ENCODE data around the gene MXRA8.
"Not testable (repeated sequence)": the region's sequence is repeated elsewhere in the genome, so short reads cannot be mapped to it uniquely, and the experiment has no call there.

The MXRA8 gene

DNA sequence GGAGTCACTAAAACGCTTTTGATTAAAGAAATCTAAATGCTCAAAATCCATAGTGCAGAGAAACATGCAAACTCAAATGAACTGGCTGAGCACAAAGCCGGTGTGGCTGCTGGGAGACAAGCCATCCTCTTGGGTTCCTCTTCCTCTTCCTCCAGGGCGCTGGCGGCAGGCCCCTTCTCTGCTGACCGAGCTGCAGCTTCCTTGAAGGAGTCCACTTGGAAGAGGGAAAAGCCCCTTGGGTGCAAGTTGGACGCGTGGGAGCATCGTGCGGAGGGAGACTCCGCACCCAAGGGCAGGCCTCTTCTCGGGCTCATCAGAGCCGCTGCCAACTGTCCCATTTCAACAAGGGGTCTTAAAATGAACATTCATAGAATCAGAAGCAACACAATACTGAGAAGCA, 32.9 kb upstream of the MXRA8 start:
- no peak for DNase-seq (ENCODE audit: low spot score)

- DNase-seq (ENCODE audit: low spot score) = no peak
Observed at GRCh38 chr1:1390675-1391074, 32.3 kb upstream of the MXRA8 start.

DNA sequence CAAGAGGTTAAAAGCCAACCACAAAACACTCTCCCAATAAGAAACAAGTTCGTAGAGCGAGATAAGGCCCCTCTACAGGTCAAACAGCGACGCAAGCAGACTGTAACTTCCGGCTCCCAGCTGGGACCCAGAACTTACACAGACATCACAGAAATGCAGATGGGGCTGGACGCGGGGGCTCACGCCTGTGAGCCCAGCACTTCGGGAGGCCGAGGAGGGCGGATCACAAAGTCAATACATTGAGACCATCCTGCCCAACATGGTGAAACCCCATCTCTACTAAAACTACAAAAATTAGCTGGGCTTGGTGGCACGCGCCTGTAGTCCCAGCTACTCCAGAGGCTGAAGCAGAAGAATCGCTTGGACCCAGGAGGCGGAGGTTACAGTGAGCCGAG, 29.7 kb upstream of the MXRA8 start:
- DNase-seq (ENCODE audit: low spot score) = no peak

DNA sequence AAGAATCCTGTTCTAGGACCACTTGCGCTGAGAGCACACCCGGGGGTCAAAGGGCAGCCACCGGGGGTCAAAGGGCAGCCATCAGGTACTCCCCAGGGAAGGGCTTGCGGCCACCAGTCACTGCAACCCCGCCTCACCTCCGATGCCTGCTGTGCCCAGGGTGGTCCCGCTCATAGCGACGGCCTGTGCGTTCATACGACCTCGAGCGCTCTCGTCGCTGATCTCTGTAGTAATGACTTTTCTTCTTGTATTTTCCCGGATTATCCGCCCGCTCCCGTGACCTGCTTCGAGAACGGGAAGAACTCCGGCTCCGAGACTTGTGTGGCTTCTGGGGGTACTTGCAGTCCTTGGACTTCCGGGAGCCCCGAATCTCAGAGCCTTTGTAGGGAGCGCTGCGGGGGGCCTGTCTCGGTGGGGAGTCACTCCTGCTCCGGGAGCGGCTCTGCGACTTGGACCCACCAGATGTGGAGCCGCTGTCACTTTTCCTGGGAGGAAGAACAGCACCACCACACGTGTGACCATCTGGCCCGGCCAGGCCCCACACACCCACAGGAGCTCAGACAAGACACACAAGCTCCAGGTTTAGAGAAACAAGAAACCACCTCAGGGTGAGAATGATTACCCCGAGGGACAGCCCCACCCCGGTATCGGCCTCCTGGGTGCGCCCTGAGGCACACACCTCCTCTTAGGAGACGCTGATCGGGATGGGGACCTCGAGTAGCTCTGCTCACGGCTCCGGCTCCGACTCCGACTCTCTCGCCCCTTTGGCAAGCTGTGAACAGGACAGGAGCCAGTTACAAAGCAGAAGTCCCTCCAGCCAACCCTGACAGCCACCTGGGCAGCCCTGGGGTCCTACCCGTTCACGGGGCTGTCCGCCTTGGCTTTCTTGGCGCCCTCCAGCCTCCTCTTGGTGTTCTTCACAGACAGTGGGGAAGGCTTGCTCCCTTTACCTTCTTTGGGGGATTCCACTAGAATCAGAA, 29.0 kb upstream of the MXRA8 start:
- DNase-seq (ENCODE audit: low spot score) = no peak

DNA sequence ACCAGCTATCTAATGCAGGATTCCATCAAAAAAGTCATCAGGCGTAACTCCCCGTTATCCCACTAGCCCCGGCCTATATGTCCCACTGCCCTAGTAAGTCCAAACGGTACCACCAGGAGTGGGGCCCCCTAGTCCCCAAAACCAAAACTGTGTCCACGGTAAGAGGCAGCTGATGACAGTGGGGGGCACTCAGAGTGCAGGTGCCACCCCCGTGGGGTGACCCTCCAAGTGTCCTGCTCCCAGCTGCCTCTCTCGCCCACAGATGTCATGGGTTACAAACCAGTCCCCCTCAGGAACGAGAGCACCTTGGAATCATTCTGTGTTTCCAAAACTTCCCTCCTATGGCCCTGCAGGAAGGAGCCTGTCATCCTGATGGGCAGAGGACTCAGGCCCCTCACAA, 27.6 kb upstream of the MXRA8 start:
- DNase-seq (ENCODE audit: low spot score) = no peak

- not testable (repeated sequence) for DNase-seq (ENCODE audit: low spot score)
Observed at GRCh38 chr1:1385339-1385738, 27.0 kb upstream of the MXRA8 start.

DNA sequence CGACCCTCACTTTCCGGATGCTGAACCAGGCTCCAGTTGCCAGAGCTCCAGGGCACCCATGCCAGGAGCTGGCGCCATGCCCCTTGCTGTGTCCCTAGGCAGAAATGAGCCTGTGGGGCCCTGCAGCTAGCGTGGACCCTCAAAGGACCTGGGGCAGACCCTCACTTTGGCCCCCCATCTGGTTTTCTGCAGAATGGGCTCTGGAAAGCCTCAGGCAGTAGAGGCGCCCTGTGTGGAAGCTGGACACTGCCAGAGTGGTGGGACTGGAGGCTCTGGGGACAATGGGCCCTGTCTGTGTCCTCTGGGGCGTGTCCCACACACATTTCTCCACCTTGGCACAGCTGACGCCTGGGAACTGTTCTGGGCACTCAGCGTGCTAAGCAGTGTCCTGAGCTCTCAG, 22.9 kb upstream of the MXRA8 start:
- no peak for DNase-seq (ENCODE audit: low spot score)

GRCh38 chr1:1380860-1381259, 22.5 kb upstream of the MXRA8 start:
- DNase-seq (ENCODE audit: low spot score) = no peak

- DNase-seq (ENCODE audit: low spot score) = no peak
Observed at GRCh38 chr1:1377540-1378205, 19.3 kb upstream of the MXRA8 start.

- DNase-seq (ENCODE audit: low spot score) = no peak
Observed at GRCh38 chr1:1376551-1377226, 18.3 kb upstream of the MXRA8 start.

DNA sequence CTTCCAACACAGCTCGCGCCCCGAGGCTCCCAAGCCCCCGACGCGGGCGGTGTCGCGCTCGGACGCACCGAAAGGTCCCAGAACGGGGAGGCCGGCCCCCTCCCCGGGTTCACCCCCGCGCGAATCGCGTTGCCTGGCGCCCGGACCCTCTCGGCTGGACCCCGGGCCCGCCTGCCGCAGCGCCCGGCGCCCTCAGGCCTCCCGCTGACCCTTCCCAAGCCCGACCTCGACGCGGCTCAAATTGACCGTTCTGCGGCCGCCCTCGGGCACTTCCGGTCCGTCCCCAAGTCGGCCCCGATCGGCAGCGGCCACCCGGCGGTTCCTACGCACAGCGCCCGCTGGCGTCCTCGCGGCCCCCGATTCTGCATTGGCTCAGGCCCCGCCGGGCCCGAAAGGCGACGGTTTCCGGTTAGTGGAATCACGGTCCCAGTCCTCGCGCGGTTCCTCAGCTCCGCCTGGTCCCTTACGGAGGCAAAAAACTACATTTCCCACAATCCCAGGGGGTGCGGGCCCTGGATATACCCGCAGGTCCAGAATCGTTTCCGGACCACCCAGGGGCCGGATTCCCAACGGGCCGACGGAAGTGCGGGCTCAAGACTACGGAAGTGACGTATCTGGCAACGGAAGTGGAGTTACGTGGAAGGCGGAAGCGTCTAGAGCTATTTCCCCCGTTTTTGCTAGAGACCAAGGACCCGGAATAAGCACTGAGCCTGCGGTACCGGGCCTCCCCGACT, 16.7 kb upstream of the MXRA8 start, which contains the start of gene AURKAIP1:
Gene AURKAIP1 (minus strand): TSS at position 279 of the 734 bp plus-strand sequence. CDS start 451 bp downstream, outside the sequence.
- DNase-seq (ENCODE audit: low spot score) = peak; percentile 98

DNA sequence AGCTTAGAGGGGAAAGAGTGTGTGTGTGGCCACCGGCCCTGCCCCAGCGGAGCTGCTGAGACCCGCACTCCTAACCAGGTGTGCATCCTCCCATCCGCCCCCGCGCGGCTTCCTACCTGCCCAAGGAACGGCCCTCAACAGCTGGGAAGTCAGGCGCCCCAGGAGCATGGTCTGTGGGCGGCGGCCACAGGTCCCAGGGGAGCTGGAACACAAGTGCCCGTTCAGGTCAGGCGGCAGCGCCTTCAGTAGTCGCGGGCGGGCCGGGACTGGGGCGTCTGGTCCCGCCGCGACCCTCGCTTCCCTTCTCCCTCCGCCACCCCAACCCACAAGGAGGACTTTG, 16.2 kb upstream of the MXRA8 start:
- no peak for DNase-seq (ENCODE audit: low spot score)

- DNase-seq (ENCODE audit: low spot score) = no peak
Observed at GRCh38 chr1:1373815-1374588, 15.6 kb upstream of the MXRA8 start.

- DNase-seq (ENCODE audit: low spot score) = no peak
Observed at GRCh38 chr1:1373051-1373814, 14.9 kb upstream of the MXRA8 start.

DNA sequence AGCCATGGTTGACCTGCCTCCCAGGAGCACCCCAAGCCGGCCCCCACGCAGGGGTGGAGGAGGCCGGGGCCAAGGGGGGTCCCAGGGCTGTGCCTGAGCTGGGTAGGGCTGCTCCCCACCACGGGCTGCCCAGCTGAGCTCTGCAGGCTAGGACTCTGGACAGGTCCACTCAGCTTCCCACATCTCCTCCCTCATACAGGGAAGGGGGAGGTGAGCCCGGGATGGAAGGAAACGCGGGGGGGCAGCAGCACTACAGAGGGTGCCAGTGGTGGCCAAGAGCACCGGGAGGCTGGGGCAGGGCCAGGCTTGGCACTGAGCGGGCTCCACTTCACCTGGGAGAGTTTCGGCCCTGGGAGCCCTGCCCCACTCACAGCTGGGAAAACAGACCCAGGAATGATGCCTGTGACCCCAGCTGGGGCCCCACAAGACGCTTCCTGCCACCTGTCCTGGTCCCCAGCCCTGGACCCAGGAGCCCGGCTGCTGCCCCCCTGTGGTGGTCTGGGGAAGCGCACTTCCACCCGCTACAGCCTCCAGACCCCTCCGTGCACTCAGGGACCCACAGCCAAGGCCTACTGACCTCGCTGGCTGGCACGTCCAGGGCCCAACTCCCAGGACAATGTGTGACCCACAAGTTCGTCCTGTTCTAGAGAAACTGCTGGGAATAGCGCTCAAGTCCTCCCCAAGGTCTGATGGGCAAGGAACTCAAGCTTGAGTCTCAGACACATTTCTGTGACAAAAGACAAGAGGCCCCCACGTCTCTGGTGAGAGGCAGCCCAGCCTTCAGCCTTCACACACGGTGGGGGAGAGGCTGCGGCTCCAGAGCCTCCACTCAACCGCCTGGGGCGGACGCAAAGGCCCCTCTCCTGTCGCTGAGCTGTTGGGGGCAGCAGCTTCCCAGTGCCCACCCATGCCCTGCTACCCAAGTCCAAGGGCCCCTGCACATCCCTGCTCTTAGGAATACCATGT, 13.7 kb upstream of the MXRA8 start:
- DNase-seq (ENCODE audit: low spot score) = peak; percentile 96

- DNase-seq (ENCODE audit: low spot score) = no peak
Observed at GRCh38 chr1:1371364-1371745, 13.0 kb upstream of the MXRA8 start.

DNA sequence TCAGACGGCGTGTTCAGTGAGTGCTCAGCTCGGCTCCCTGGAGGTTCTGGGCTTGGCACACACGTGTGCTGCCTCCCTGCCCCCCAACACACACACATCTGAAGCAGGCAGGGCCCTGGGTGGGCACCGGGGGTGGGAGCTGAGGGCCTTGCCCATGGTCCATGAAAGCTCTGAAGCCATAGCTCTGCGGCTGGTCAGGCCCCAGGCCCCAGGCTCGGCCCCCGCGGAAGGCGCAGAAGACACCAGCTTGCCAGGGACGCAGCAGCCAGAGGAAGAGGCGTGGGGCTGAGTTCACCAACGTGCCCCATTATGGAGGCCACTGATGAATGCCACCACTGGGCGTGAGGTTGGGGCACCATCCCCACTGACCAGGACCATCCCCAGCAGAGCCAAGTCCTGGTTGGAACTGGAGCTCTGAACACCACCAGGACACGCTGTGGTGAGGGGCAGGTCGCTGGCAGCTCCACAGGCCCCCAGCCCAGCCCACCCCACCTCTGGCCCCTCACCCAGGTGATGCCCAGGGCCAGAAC, 12.5 kb upstream of the MXRA8 start:
- DNase-seq (ENCODE audit: low spot score) = no peak

GRCh38 chr1:1370094-1370493, 11.7 kb upstream of the MXRA8 start:
- DNase-seq (ENCODE audit: low spot score) = not testable (repeated sequence)

- no peak for DNase-seq (ENCODE audit: low spot score)
Observed at GRCh38 chr1:1367315-1367714, 9.0 kb upstream of the MXRA8 start.

All from HuH-7 (cell line).